DND-41 (cell line): Measurements from ENCODE around the gene KLHL12.
"Not testable (repeated sequence)": the region's sequence is repeated elsewhere in the genome, so short reads cannot be mapped to it uniquely, and the experiment has no call there.

Experiments
- ATAC-seq: fragments of 200-7000 bp; cut with Tn5 transposase; 3 replicates; pipeline ENCODE4 v1.9.1; 2021; ENCODE audit warnings: low read depth; ENCODE audit not compliant: insufficient read depth
- DNase-seq: peaks from one replicate; pipeline ENCODE4 v3.0.0-alpha.2; 2020
- H2AFZ ChIP-seq: 2 replicates; pipeline ENCODE4 v1.6.0; 2012; ENCODE audit warnings: low read depth, low read length
- H3K27ac ChIP-seq: 2 replicates; pipeline ENCODE4 v1.5.1; 2012; ENCODE audit warnings: low read length, inconsistent platforms
- H3K27me3 ChIP-seq: fragments of 200-600 bp; sonication (generic); 2 replicates; pipeline ENCODE4 v1.6.0; 2012; ENCODE audit warnings: low read length, mild to moderate bottlenecking, inconsistent platforms; ENCODE audit not compliant: insufficient read depth, poor library complexity
- H3K36me3 ChIP-seq: 2 replicates; pipeline ENCODE4 v1.5.1; 2012; ENCODE audit warnings: low read length, inconsistent platforms; ENCODE audit not compliant: insufficient read depth
- H3K4me1 ChIP-seq: 2 replicates; pipeline ENCODE4 v1.5.1; 2012; ENCODE audit warnings: mild to moderate bottlenecking, low read length; ENCODE audit not compliant: insufficient read depth
- H3K4me2 ChIP-seq: 2 replicates; pipeline ENCODE4 v1.6.0; 2012; ENCODE audit warnings: mild to moderate bottlenecking, moderate library complexity, low read length, inconsistent platforms; ENCODE audit not compliant: insufficient read depth
- H3K4me3 ChIP-seq, 2 experiments: fragments of 200-600 bp in 1 of 2; shearing (Covaris generic) in 1 of 2; 2 replicates each; pipeline ENCODE4 v1.5.1; 2012 to 2016; ENCODE audit warnings: inconsistent platforms in 2 of 2, low read length in 2 of 2, mild to moderate bottlenecking in 2 of 2, low read depth in 1 of 2, moderate library complexity in 1 of 2
- H3K79me2 ChIP-seq: 2 replicates; pipeline ENCODE4 v1.6.0; 2012; ENCODE audit warnings: low read length, inconsistent platforms; ENCODE audit not compliant: insufficient read depth
- H3K9ac ChIP-seq: 2 replicates; pipeline ENCODE4 v1.6.0; 2012; ENCODE audit warnings: low read depth, mild to moderate bottlenecking, inconsistent platforms, low read length, moderate library complexity
- H3K9me3 ChIP-seq: 2 replicates; pipeline ENCODE4 v1.5.1; 2012; ENCODE audit warnings: low read length, moderate library complexity, mild to moderate bottlenecking, inconsistent platforms; ENCODE audit not compliant: insufficient read depth, severe bottlenecking
- H4K20me1 ChIP-seq: 2 replicates; pipeline ENCODE4 v1.6.0; 2012; ENCODE audit warnings: low read length; ENCODE audit not compliant: insufficient read depth
- EZH2 ChIP-seq: IDR thresholded peaks from 3 replicates; pipeline ENCODE4 v1.6.1; 2012; ENCODE audit warnings: borderline replicate concordance, low read depth, mild to moderate bottlenecking, moderate library complexity, low read length, inconsistent platforms; ENCODE audit not compliant: severe bottlenecking
- TF ChIP-seq, protein P1 (sequence below): IDR thresholded peaks from 2 replicates; pipeline ENCODE4 v1.5.1; 2012; ENCODE audit warnings: borderline replicate concordance, low read length, moderate library complexity, mild to moderate bottlenecking; ENCODE audit not compliant: poor library complexity, severe bottlenecking; ENCODE audit errors: extremely low read depth

The KLHL12 gene

DNA sequence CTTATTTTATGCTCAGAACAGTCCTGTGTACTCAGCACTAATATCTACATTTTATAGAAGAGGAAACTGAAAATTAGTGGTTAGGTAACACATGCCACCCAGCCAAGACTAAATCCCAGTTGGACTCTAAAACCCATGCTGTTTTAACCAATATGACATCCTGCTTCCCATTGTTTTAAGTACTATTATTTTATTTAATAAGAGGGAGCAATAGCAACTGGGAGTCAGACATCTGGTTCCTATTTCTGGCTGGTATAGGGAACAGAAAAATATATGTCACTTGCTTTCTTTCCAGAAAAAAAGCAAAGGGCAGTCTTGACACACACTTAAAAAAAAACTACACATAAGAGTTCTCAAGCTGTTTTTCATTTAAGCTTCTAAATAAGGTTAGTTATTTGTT is 11.9 kb downstream of the KLHL12 start:
- H3K4me1 ChIP-seq: no peaks in the 10 kb centered on the region
- H3K27ac ChIP-seq: no peak overlapping the region
- H3K4me2 ChIP-seq: no peak overlapping the region
- no peaks in the 10 kb centered on the region for H3K9me3 ChIP-seq
- ATAC-seq: no peak
- DNase-seq: no peak
- no peak overlapping the region for H2AFZ ChIP-seq
- peaks cover 92% of the 10 kb centered on the region for H3K36me3 ChIP-seq
- TF ChIP-seq EZH2: no peak
- TF ChIP-seq, protein P1, sequence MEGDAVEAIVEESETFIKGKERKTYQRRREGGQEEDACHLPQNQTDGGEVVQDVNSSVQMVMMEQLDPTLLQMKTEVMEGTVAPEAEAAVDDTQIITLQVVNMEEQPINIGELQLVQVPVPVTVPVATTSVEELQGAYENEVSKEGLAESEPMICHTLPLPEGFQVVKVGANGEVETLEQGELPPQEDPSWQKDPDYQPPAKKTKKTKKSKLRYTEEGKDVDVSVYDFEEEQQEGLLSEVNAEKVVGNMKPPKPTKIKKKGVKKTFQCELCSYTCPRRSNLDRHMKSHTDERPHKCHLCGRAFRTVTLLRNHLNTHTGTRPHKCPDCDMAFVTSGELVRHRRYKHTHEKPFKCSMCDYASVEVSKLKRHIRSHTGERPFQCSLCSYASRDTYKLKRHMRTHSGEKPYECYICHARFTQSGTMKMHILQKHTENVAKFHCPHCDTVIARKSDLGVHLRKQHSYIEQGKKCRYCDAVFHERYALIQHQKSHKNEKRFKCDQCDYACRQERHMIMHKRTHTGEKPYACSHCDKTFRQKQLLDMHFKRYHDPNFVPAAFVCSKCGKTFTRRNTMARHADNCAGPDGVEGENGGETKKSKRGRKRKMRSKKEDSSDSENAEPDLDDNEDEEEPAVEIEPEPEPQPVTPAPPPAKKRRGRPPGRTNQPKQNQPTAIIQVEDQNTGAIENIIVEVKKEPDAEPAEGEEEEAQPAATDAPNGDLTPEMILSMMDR: no peak
- no peaks in the 10 kb centered on the region for H4K20me1 ChIP-seq
- H3K79me2 ChIP-seq: no peaks in the 10 kb centered on the region
- no peak overlapping the region for H3K4me3 ChIP-seq
- H3K9ac ChIP-seq: no peak overlapping the region
- no peaks in the 10 kb centered on the region for H3K27me3 ChIP-seq

DNA sequence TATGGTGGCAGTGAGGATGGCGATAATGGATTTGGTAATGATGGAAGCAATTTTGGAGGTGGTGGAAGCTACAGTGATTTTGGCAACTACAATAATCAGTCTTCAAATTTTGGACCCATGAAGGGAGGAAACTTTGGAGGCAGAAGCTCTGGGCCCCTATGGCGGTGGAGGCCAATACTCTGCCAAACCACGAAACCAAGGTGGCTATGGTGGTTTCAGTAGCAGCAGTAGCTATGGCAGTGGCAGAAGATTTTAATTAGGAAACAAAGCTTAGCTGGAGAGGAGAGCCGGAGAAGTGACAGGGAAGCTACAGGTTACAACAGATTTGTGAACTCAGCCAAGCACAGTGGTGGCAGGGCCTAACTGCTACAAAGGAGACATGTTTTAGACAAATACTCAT is 14.6 kb downstream of the KLHL12 start:
- H3K4me3 ChIP-seq, H3K79me2 ChIP-seq, H4K20me1 ChIP-seq, H3K4me1 ChIP-seq, H3K9me3 ChIP-seq, DNase-seq, H3K4me2 ChIP-seq, H3K27me3 ChIP-seq, ATAC-seq, H2AFZ ChIP-seq, H3K27ac ChIP-seq, H3K9ac ChIP-seq: not testable (repeated sequence)
- H3K36me3 ChIP-seq: peaks cover 95% of the 10 kb centered on the region

DNA sequence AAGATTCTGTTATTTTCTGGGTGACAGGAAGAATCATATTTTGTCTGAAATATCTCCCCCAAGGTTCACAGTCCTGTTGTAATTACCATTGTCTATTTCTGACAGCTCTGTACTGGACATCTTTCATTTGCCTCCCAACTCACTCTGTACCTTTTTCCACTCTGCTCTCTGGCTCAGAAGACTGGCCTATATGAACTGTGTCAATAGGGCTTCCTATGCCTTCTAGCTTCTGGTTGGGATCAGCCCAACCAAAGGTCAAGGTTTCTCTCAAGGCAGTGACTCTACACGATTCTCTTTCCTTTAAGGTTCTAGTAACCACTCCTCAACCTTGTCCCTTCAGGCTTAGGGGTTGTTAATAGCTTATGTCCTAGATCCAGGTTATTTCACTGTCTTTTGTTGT is 17.5 kb downstream of the KLHL12 start:
- ATAC-seq: no peak
- peaks cover 81% of the 10 kb centered on the region for H3K36me3 ChIP-seq

DNA sequence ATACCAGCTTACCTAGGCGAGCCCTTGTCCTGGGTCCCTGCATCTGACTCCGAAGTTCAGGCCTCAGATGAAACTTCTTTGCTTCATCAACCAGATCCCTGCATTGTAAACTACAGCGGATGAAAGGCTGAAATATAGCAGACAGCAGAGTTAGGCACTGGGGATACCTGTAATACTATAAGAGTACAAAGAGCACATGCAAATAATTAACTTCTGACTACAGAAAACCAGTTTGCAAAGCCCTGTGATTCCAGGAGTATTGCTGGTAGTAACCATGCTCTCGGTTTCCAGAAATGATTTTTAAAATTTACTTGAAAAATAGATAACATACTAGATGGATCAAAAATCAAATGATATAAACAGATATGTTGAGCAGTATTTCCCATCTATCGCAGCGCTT is 18.0 kb downstream of the KLHL12 start:
- DNase-seq: no peak
- Histone ChIP-seq H3K27ac (no peak overlapping the region), H3K9me3 (no peaks in the 10 kb centered on the region), H2AFZ (no peak overlapping the region), H3K27me3 (no peaks in the 10 kb centered on the region), H3K36me3 (peaks cover 80% of the 10 kb centered on the region), H3K79me2 (no peaks in the 10 kb centered on the region), H3K4me2 (no peak overlapping the region), H3K4me1 (no peaks in the 10 kb centered on the region), H4K20me1 (no peaks in the 10 kb centered on the region), H3K9ac (no peak overlapping the region), H3K4me3 (no peak overlapping the region)
- TF ChIP-seq, protein P1: no peak
- no peak for TF ChIP-seq EZH2
- ATAC-seq: no peak

More for the DNA sequence above, 17.5 kb downstream of the KLHL12 start:
- no peak overlapping the region for H2AFZ ChIP-seq
- no peak overlapping the region for H3K9ac ChIP-seq
- no peaks in the 10 kb centered on the region for H3K79me2 ChIP-seq
- no peaks in the 10 kb centered on the region for H3K27me3 ChIP-seq
- no peak overlapping the region for H3K4me2 ChIP-seq
- no peak overlapping the region for H3K27ac ChIP-seq
- DNase-seq: no peak
- TF ChIP-seq, protein P1: no peak
- no peak for TF ChIP-seq EZH2
- no peaks in the 10 kb centered on the region for H4K20me1 ChIP-seq
- H3K4me3 ChIP-seq: no peak overlapping the region
- H3K9me3 ChIP-seq: no peaks in the 10 kb centered on the region
- H3K4me1 ChIP-seq: no peaks in the 10 kb centered on the region
